Measurements from ENCODE around the gene DENND10.
"Not testable (repeated sequence)": the region's sequence is repeated elsewhere in the genome, so short reads cannot be mapped to it uniquely, and the experiment has no call there.

DENND10 gene

DNA sequence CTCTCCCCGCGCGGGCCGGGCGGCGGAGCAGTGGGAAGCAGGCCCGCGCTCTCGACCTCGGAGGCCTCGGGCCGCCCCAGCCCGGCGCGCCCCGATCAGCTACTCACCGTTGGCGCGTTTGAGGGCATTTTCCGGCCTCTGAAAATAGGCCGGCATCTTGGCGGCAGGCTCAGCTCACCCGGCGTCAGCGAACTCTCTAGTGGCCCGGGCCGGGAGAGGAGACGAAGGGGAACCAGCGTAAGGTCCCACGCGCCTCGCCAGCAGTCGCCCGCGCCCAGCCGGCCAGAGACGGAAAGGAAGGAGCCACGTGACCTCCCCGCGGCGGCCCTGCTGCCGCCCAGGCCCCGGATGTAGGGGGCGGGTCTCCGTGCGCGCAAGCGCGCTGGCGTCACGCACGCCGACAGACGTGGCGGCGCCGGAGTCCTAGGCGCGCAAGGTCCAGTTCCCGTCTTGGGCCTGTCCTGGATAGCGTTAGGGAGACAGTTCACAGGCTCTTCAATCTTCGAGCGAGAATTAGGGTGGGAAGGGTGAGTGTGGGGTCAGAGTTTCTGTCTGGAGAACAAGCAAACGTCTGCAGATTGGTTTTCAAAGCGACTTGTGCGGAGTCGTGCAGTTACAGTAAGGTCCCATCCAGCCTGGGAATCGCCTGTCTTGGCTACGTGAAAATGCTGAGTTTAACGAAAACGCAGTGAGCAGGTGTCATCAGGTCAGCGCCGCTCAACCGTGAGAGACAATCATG lies 23.2 kb upstream of the DENND10 start, which contains the start of gene EIF3A:
EIF3A (minus strand) TSS at position 297 of the 739 bp plus-strand sequence; CDS start at position 156, 141 bp downstream.
- H3K9ac ChIP-seq (ENCODE audit: low read length) = peak within 1 kb of the TSS; percentile 99
- H3K36me3 ChIP-seq (ENCODE audit: control insufficient read depth, insufficient read depth, low read length) = no peaks in the 10 kb centered on the region
- no peaks in the 10 kb centered on the region for H3K9me3 ChIP-seq (ENCODE audit: control insufficient read depth, low read length)
- peak within 1 kb of the TSS; percentile 70 for H3K4me3 ChIP-seq (ENCODE audit: low read length)
- no peaks in the 10 kb centered on the region for H3K27me3 ChIP-seq (ENCODE audit: control insufficient read depth, insufficient read depth, low read length)
- peaks cover 12% of the 10 kb centered on the region for H3K4me1 ChIP-seq (ENCODE audit: control insufficient read depth, insufficient read depth, low read length)

DNA sequence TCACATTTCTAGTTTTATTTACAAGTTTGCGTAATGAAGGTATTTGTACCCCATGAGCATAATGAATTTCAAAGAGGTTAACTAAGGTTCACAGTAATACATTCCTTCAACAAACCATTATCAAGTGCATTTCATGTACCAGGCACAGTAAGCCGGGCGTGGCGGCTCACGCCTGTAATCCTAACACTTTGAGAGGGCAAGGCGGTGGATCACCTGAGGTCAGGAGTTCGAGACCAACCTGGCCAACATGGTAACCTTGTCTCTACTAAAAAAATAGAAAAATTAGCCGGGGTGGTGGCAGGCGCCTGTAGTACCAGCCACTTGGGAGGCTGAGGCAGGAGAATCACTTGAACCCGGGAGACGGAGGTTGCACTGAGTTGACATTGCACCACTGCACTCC lies 19.0 kb upstream of the DENND10 start:
- no peaks in the 10 kb centered on the region for H3K9me3 ChIP-seq (ENCODE audit: control insufficient read depth, low read length)
- no peak overlapping the region for H3K4me3 ChIP-seq (ENCODE audit: low read length)
- H3K9ac ChIP-seq (ENCODE audit: low read length) = no peak overlapping the region
- no peaks in the 10 kb centered on the region for H3K27me3 ChIP-seq (ENCODE audit: control insufficient read depth, insufficient read depth, low read length)
- no peaks in the 10 kb centered on the region for H3K36me3 ChIP-seq (ENCODE audit: control insufficient read depth, insufficient read depth, low read length)
- peaks cover 7% of the 10 kb centered on the region for H3K4me1 ChIP-seq (ENCODE audit: control insufficient read depth, insufficient read depth, low read length)

DNA sequence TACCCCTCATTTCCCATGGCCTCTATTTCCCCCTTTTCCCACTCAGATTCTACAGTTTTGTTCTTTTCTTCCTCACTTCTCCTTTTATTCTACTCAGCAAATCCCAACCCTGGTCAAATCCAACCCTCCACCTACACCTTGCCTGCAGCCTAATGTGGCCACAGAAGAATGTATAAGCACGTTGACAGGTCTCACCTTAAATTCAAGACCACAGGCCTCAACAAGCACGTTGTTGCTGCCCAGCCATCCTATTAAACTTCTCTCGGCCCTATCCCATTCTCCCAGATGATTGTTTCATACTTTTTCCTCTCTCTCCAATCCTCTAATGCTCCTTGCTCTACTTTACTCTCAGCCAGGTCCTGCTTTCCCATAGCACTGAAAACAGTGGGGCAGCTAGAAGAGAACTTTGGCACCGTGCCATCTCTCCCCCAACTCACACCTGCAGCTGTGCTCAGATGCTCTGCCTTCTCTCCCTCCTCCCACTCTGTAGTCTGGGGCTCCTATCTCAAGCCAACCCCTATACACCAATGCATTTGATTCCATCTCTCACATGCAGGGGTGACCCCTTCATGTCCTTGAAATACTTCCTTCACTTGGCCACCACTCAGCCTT lies 16.5 kb upstream of the DENND10 start:
- H3K27me3 ChIP-seq (ENCODE audit: control insufficient read depth, insufficient read depth, low read length) = no peaks in the 10 kb centered on the region
- H3K36me3 ChIP-seq (ENCODE audit: control insufficient read depth, insufficient read depth, low read length) = no peaks in the 10 kb centered on the region
- H3K4me3 ChIP-seq (ENCODE audit: low read length) = no peak overlapping the region
- H3K9ac ChIP-seq (ENCODE audit: low read length) = no peak overlapping the region
- peaks cover 27% of the 10 kb centered on the region for H3K4me1 ChIP-seq (ENCODE audit: control insufficient read depth, insufficient read depth, low read length)
- no peaks in the 10 kb centered on the region for H3K9me3 ChIP-seq (ENCODE audit: control insufficient read depth, low read length)

DNA sequence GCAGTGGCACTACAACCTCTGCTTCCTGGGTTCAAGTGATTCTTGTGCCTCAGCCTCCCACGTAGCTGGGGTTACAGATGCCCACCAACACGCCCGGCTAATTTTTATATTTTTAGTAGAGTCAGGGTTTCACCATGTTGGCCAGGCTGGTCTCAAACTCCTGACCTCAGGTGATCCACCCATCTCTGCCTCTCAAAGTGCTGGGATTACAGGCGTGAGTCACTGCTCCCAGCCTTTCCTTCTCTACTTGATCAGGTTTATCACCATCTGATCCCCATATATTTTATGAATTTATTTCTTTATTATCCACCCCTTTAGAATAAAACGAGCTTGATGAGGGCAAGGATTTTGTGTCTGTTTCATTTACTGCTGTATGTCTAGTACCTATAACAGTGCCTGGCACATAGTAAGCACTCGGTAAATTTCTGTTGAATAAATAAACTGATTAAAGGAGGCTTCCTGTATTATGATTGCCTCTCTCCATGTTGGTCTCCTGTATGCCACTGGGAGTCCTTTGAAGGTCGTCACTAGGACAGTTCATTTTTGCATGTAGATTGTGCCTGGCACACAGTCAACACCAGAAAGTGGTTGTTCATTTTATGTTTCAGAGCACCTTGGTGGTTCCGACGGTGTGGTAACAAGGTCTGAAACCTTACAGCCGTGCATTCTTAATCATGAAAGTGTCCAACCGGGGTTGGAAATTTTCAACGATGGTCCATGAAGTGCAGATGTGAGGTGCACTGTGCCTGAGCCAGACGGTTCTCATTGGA lies 13.7 kb upstream of the DENND10 start:
- Histone ChIP-seq H3K27me3 (ENCODE audit: control insufficient read depth, insufficient read depth, low read length) (no peaks in the 10 kb centered on the region), H3K4me3 (ENCODE audit: low read length) (no peak overlapping the region), H3K9me3 (ENCODE audit: control insufficient read depth, low read length) (no peaks in the 10 kb centered on the region), H3K9ac (ENCODE audit: low read length) (no peak overlapping the region), H3K36me3 (ENCODE audit: control insufficient read depth, insufficient read depth, low read length) (no peaks in the 10 kb centered on the region), H3K4me1 (ENCODE audit: control insufficient read depth, insufficient read depth, low read length) (peaks cover 25% of the 10 kb centered on the region)

DNA sequence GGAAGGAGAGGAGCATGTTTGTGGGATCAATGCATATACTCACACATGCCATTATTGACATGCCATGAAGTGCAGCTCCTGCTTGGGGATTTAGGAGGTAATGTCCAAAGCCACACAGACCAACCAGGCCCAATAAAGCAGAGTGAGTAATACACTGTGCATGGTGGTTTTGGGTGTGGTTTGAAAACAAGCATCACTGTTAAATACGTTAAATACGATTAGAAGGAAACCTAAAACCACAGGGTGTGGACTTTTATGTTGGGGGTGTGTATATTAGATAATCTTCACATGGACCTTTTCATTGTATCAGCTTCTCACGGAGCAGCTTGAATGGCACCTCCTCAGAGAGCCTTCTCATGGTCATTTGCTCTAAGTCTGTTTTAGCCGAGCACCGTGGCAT lies 12.9 kb upstream of the DENND10 start:
- H3K4me3 ChIP-seq (ENCODE audit: low read length) = no peak overlapping the region
- no peaks in the 10 kb centered on the region for H3K36me3 ChIP-seq (ENCODE audit: control insufficient read depth, insufficient read depth, low read length)
- H3K4me1 ChIP-seq (ENCODE audit: control insufficient read depth, insufficient read depth, low read length) = peaks cover 25% of the 10 kb centered on the region
- no peak overlapping the region for H3K9ac ChIP-seq (ENCODE audit: low read length)
- H3K27me3 ChIP-seq (ENCODE audit: control insufficient read depth, insufficient read depth, low read length) = no peaks in the 10 kb centered on the region
- no peaks in the 10 kb centered on the region for H3K9me3 ChIP-seq (ENCODE audit: control insufficient read depth, low read length)

DNA sequence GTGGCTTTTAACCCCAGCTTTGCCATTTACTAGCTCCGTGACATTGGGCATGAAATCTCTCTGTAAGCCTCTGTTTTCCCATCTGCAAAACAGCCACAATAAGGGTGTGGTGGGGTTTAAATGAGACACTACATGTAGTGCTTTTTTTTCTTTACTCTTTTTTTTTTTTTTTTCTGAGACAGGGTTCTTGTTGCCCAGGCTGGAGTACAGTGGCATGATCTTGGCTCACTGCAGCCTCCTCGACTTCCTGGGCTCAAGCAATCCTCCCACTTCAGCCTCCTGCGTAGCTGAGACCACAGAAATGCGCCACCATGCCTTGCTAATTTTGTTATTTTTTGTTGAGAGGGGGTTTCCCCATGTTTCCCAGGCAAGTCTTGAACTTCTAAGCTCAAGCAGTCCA lies 8.3 kb upstream of the DENND10 start:
- Histone ChIP-seq H3K9me3 (ENCODE audit: control insufficient read depth, low read length) (no peaks in the 10 kb centered on the region), H3K9ac (ENCODE audit: low read length) (no peak overlapping the region), H3K27me3 (ENCODE audit: control insufficient read depth, insufficient read depth, low read length) (no peaks in the 10 kb centered on the region), H3K36me3 (ENCODE audit: control insufficient read depth, insufficient read depth, low read length) (no peaks in the 10 kb centered on the region), H3K4me1 (ENCODE audit: control insufficient read depth, insufficient read depth, low read length) (peaks cover 26% of the 10 kb centered on the region), H3K4me3 (ENCODE audit: low read length) (no peak overlapping the region)

DNA sequence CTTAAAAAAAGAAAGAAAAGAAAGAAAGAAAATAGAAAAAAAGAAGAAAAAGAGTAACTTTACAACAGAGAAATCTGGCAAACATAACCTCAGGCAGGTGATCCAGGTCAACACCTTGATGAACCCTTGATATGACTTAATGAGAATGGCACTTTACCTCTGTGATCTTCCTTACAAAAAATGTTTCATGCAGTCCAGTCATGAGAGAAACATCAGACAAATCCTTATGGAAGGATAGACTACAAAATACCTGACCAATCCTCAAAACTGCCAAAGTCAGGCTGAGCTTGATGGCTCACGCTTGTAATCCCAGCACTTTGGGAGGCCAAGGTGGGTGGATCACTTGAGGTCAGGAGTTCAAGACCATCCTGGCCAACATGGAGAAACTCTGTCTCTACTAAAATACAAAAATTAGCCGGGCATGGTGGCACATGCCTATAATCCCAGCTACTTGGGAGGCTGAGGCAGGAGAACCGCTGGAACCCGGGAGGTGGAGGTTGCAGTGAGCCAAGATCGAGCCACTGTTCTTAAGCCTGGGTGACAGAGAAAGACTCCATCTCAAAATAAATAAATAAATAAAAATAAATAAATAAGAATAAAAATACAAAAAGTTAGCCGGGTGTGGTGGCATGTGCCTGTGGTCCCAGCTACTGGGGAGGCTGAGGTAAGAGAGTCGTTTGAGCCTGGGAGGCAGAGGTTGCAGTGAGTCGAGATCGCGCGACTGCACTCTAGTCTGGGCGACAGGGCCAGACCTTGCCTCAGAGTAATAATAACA lies 7.1 kb upstream of the DENND10 start:
- H3K9ac ChIP-seq (ENCODE audit: low read length); H3K36me3 ChIP-seq (ENCODE audit: control insufficient read depth, insufficient read depth, low read length); H3K9me3 ChIP-seq (ENCODE audit: control insufficient read depth, low read length); H3K4me3 ChIP-seq (ENCODE audit: low read length); H3K27me3 ChIP-seq (ENCODE audit: control insufficient read depth, insufficient read depth, low read length): not testable (repeated sequence)
- H3K4me1 ChIP-seq (ENCODE audit: control insufficient read depth, insufficient read depth, low read length) = peaks cover 27% of the 10 kb centered on the region

DNA sequence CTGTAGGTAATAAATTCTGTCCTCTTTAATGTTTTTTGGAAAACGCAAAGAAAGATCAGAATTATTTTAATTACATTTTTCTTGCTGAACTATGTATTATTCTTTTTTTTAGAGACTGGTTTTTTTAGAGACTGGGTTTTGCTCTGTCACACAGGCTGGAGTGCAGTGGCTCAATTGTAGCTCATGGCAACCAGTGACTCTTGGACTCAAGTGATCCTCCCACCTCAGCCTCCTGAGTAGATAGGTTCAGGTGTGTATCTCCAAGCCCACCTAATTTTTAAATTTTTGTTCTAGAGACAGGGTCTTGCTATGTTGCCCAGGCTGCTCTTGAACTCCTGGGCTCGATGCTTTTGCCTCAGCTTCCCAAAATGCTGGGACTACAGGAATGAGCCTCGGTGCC lies 5.3 kb upstream of the DENND10 start:
- no peaks in the 10 kb centered on the region for H3K36me3 ChIP-seq (ENCODE audit: control insufficient read depth, insufficient read depth, low read length)
- H3K4me1 ChIP-seq (ENCODE audit: control insufficient read depth, insufficient read depth, low read length) = peaks cover 17% of the 10 kb centered on the region
- H3K9me3 ChIP-seq (ENCODE audit: control insufficient read depth, low read length) = no peaks in the 10 kb centered on the region
- no peak overlapping the region for H3K9ac ChIP-seq (ENCODE audit: low read length)
- no peaks in the 10 kb centered on the region for H3K27me3 ChIP-seq (ENCODE audit: control insufficient read depth, insufficient read depth, low read length)
- H3K4me3 ChIP-seq (ENCODE audit: low read length) = no peak overlapping the region

DNA sequence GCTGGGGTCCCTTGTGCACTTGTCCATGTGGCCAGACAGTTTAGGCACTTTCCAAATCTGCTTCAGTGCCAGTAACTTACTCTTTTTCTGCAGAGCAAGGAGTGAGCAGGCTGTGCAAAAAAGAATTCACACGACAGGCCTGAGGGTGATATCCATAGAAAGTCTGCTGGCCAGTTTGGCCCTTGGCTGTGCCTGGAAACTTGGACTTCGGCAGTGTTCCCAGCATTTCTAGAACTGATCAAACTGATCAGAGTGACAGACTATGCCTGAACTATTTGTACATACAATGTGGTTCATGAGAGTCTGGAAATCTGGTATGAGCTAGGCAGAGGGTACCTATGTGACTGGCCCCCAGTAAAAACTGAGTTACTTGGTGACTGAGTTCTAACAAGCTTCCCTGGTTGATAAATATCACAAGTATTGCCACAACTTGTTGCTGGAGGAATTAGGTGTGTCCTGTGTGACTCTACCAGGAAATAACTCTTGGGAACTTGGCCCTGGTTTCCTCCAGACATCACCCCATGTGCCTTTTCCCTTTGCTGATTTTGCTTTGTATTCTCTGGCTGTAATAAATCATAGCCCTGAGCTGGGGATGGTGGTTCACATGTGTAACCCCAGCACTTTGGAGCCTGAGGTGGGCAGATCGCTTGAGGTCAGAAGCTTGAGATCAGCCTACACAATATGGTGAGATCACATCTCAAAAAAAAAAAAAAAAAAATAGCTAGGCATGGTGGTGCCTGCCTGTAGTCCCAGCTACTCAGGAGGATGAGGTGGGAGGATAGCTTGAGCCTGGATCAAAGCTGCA lies 3.3 kb upstream of the DENND10 start:
- peaks cover 24% of the 10 kb centered on the region for H3K4me1 ChIP-seq (ENCODE audit: control insufficient read depth, insufficient read depth, low read length)
- peak overlapping the region; percentile 50 for H3K9ac ChIP-seq (ENCODE audit: low read length)
- H3K36me3 ChIP-seq (ENCODE audit: control insufficient read depth, insufficient read depth, low read length) = no peaks in the 10 kb centered on the region
- H3K9me3 ChIP-seq (ENCODE audit: control insufficient read depth, low read length) = no peaks in the 10 kb centered on the region
- no peak overlapping the region for H3K4me3 ChIP-seq (ENCODE audit: low read length)
- no peaks in the 10 kb centered on the region for H3K27me3 ChIP-seq (ENCODE audit: control insufficient read depth, insufficient read depth, low read length)

DNA sequence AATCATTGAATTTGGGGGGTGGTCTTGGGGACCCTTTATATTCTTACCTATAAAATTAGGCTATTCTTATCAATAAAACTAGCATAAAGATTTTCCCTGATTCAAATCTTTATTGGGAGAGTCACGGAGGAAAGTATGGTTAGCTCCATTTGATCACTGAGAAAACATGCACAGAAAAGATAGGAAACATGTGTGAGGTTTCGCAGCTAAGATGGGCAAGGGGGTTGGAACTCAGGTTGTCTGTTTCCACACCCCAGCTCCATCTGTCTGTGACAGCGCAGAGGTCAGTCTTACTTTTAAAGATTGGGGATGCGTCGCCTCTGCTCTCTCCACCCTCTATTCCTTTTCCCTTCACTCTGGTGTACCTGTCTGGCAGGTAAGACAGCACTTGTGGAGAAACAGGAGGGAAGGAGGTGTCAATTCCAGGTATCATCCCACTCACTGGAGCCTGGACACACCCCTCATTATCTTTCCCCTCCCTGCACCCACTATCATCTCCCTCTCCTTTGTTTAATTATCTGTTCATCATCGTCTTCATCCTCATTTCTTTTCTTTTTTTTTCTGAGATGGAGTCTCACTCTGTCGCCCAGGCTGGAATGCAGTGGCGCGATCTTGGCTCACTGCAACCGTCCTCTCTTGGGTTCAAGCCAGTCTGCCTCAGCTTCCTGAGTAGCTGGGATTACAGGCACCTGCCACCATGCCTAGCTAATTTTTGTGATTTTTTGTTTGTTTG lies 2.4 kb upstream of the DENND10 start:
- peak overlapping the region; percentile 50 for H3K9ac ChIP-seq (ENCODE audit: low read length)
- H3K27me3 ChIP-seq (ENCODE audit: control insufficient read depth, insufficient read depth, low read length) = no peaks in the 10 kb centered on the region
- no peak overlapping the region for H3K4me3 ChIP-seq (ENCODE audit: low read length)
- H3K36me3 ChIP-seq (ENCODE audit: control insufficient read depth, insufficient read depth, low read length) = no peaks in the 10 kb centered on the region
- peaks cover 24% of the 10 kb centered on the region for H3K4me1 ChIP-seq (ENCODE audit: control insufficient read depth, insufficient read depth, low read length)
- no peaks in the 10 kb centered on the region for H3K9me3 ChIP-seq (ENCODE audit: control insufficient read depth, low read length)
